NT2/D1 (cell line): ENCODE measurements around the gene TMEM156.

Experiments used
- SUZ12 ChIP-seq: IDR thresholded peaks from 2 replicates; pipeline ENCODE4 v1.6.1; 2011; ENCODE audit not compliant: insufficient read length, insufficient read depth; ENCODE audit errors: extremely low read depth
- YY1 ChIP-seq: IDR thresholded peaks from 2 replicates; pipeline ENCODE4 v1.6.1; 2011; ENCODE audit not compliant: insufficient read length, insufficient read depth
- ZNF274 ChIP-seq: IDR thresholded peaks from 2 replicates; pipeline ENCODE4 v1.6.1; 2011; ENCODE audit warnings: mild to moderate bottlenecking, low read depth, low read length

GRCh38 chr4:38964942-38965775, 67.0 kb downstream of the TMEM156 start:
- TF ChIP-seq SUZ12 (no peak), ZNF274 (no peak), YY1 (no peak)
